ENCODE data around the gene SLC16A9. TPM values are rescaled to one million over a fixed set of nuclear protein-coding genes. Genes with fewer than 3 reads are reported as not detected.
"Not testable (repeated sequence)": the region's sequence is repeated elsewhere in the genome, so short reads cannot be mapped to it uniquely, and the experiment has no call there.

SLC16A9 gene
- total RNA-seq, 2 donors from 2014 or later = 0.42 to 1.2 TPM

- DNase-seq; intact Hi-C loops (cut with DNase I); ATAC-seq: not testable (repeated sequence)
Measured at GRCh38 chr10:59641688-59642087, 68.0 kb downstream of the SLC16A9 start.

- intact Hi-C loops (cut with DNase I) = no loop called here
- ATAC-seq (no peak), DNase-seq (no peak)
Measured at GRCh38 chr10:59635502-59636290, 74.0 kb downstream of the SLC16A9 start.

- intact Hi-C loops (cut with DNase I) = no loop called here
- no peak for ATAC-seq
Measured at GRCh38 chr10:59634102-59634501, 75.5 kb downstream of the SLC16A9 start.

GRCh38 chr10:59633063-59633462 lies 76.6 kb downstream of the SLC16A9 start:
- ATAC-seq (no peak), DNase-seq (no peak)
- intact Hi-C loops (cut with DNase I) = no loop called here

More at GRCh38 chr10:59634102-59634501, 75.5 kb downstream of the SLC16A9 start:
- DNase-seq = no peak

GRCh38 chr10:59631882-59632807 lies 77.5 kb downstream of the SLC16A9 start:
- DNase-seq (no peak), ATAC-seq (no peak)
- intact Hi-C loops (cut with DNase I) = no loop called here

- ATAC-seq (no peak), DNase-seq (no peak)
- intact Hi-C loops (cut with DNase I) = no loop called here
Measured at GRCh38 chr10:59631237-59631636, 78.4 kb downstream of the SLC16A9 start.

- ATAC-seq = no peak
- intact Hi-C loops (cut with DNase I) = loop anchor here (5.0 to 10.0 kb wide), 5 partner anchors 178 to 844 kb away; partner anchors contain the start of gene CCDC6 (in 1 of the 2)
Measured at GRCh38 chr10:59628965-59629364, 80.7 kb downstream of the SLC16A9 start.

GRCh38 chr10:59628456-59628855 lies 81.2 kb downstream of the SLC16A9 start:
- intact Hi-C loops (cut with DNase I) = loop anchor here (5.0 to 10.0 kb wide), 5 partner anchors 179 to 844 kb away; partner anchors contain the start of gene CCDC6 (in 1 of the 2)
- DNase-seq (no peak), ATAC-seq (no peak)

More at GRCh38 chr10:59628965-59629364, 80.7 kb downstream of the SLC16A9 start:
- DNase-seq = no peak

GRCh38 chr10:59627366-59628018 lies 82.2 kb downstream of the SLC16A9 start:
- intact Hi-C loops (cut with DNase I) = loop anchor here (2.0 to 10.0 kb wide), 6 partner anchors 180 to 843 kb away; partner anchors contain the start of gene CCDC6 (in 1 of the 2)
- DNase-seq = no peak
- peak in 1 of 2 donors; percentile 6 for ATAC-seq

- intact Hi-C loops (cut with DNase I) = loop anchor here (2.0 to 10.0 kb wide), 6 partner anchors 181 to 842 kb away; partner anchors contain the start of gene CCDC6 (in 1 of the 2)
- no peak for DNase-seq
- no peak for ATAC-seq
Measured at GRCh38 chr10:59626523-59626869, 83.2 kb downstream of the SLC16A9 start.

- intact Hi-C loops (cut with DNase I) = loop anchor here (2.0 to 10.0 kb wide), 6 partner anchors 181 to 841 kb away; partner anchors contain the start of gene CCDC6 (in 1 of the 2)
- ATAC-seq = peak; percentile 73 to 84
- no peak for DNase-seq
Measured at GRCh38 chr10:59625721-59626522, 83.7 kb downstream of the SLC16A9 start.

- intact Hi-C loops (cut with DNase I) = loop anchor here (5.0 to 10.0 kb wide), 6 partner anchors 182 to 840 kb away; partner anchors contain the start of gene CCDC6 (in 1 of the 2)
- no peak for DNase-seq
- no peak for ATAC-seq
Measured at GRCh38 chr10:59624951-59625350, 84.7 kb downstream of the SLC16A9 start.

- intact Hi-C loops (cut with DNase I) = loop anchor here in 1 of 2 donors (5.0 to 10.0 kb wide), 3 partner anchors 411 to 839 kb away; no protein-coding TSS in a partner anchor
- ATAC-seq (no peak), DNase-seq (no peak)
Measured at GRCh38 chr10:59624136-59624535, 85.5 kb downstream of the SLC16A9 start.

GRCh38 chr10:59623133-59624121 lies 86.2 kb downstream of the SLC16A9 start:
- intact Hi-C loops (cut with DNase I) = loop anchor here in 1 of 2 donors (5.0 to 10.0 kb wide), 3 partner anchors 411 to 839 kb away; no protein-coding TSS in a partner anchor
- ATAC-seq (peak; percentile 29 to 68), DNase-seq (peak; percentile 25)

GRCh38 chr10:59622320-59623132 lies 87.1 kb downstream of the SLC16A9 start:
- intact Hi-C loops (cut with DNase I) = loop anchor here in 1 of 2 donors (5.0 to 10.0 kb wide), 3 partner anchors 412 to 838 kb away; no protein-coding TSS in a partner anchor
- peak; percentile 12 to 48 for ATAC-seq
- DNase-seq = peak; percentile 29

GRCh38 chr10:59621771-59622170 lies 87.9 kb downstream of the SLC16A9 start:
- intact Hi-C loops (cut with DNase I) = loop anchor here in 1 of 2 donors (2.0 to 10.0 kb wide), 4 partner anchors 383 to 837 kb away; no protein-coding TSS in a partner anchor
- no peak for ATAC-seq
- DNase-seq = no peak

All from left cardiac atrium (tissue), 4 donors.